Neutrophil (primary cell): ENCODE results near the gene PGM3.

Experiments
- H3K27ac ChIP-seq: fragments of 200-600 bp; sonication (generic); 2 replicates; pipeline ENCODE4 v1.5.1; 2016; ENCODE audit warnings: mild to moderate bottlenecking, moderate library complexity
- H3K27me3 ChIP-seq: fragments of 200-600 bp; sonication (generic); 2 replicates; pipeline ENCODE4 v1.6.0; 2016; ENCODE audit warnings: mild to moderate bottlenecking
- H3K36me3 ChIP-seq: fragments of 200-600 bp; sonication (generic); 2 replicates; pipeline ENCODE4 v1.5.1; 2017
- H3K4me1 ChIP-seq, 2 experiments: fragments of 200-600 bp in 1 of 2; sonication (generic) in 1 of 2; 1 replicate in 1 of 2; 2 replicates in 1 of 2; pipeline versions ENCODE4 v1.5.1 to v1.6.1; 2013 to 2016; ENCODE audit warnings: low read depth in 1 of 2, low read length in 1 of 2, mild to moderate bottlenecking in 1 of 2, moderate library complexity in 1 of 2; ENCODE audit not compliant: control insufficient read depth in 1 of 2, insufficient read depth in 1 of 2
- H3K4me3 ChIP-seq, 2 experiments: fragments of 200-600 bp in 1 of 2; sonication (generic) in 1 of 2; 1 replicate in 1 of 2; 2 replicates in 1 of 2; pipeline ENCODE4 v1.5.1; 2013 to 2016; ENCODE audit warnings: low read depth in 1 of 2, low read length in 1 of 2, mild to moderate bottlenecking in 1 of 2, moderate library complexity in 1 of 2
- H3K9me3 ChIP-seq: fragments of 200-600 bp; sonication (generic); 2 replicates; pipeline ENCODE4 v1.5.1; 2016
- TF ChIP-seq, protein P1 (sequence below): fragments of 200-600 bp; sonication (generic); IDR thresholded peaks from 2 replicates; pipeline ENCODE4 v1.5.1; 2016; ENCODE audit warnings: antibody characterized with exemption

The PGM3 gene, protein sequence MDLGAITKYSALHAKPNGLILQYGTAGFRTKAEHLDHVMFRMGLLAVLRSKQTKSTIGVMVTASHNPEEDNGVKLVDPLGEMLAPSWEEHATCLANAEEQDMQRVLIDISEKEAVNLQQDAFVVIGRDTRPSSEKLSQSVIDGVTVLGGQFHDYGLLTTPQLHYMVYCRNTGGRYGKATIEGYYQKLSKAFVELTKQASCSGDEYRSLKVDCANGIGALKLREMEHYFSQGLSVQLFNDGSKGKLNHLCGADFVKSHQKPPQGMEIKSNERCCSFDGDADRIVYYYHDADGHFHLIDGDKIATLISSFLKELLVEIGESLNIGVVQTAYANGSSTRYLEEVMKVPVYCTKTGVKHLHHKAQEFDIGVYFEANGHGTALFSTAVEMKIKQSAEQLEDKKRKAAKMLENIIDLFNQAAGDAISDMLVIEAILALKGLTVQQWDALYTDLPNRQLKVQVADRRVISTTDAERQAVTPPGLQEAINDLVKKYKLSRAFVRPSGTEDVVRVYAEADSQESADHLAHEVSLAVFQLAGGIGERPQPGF

DNA sequence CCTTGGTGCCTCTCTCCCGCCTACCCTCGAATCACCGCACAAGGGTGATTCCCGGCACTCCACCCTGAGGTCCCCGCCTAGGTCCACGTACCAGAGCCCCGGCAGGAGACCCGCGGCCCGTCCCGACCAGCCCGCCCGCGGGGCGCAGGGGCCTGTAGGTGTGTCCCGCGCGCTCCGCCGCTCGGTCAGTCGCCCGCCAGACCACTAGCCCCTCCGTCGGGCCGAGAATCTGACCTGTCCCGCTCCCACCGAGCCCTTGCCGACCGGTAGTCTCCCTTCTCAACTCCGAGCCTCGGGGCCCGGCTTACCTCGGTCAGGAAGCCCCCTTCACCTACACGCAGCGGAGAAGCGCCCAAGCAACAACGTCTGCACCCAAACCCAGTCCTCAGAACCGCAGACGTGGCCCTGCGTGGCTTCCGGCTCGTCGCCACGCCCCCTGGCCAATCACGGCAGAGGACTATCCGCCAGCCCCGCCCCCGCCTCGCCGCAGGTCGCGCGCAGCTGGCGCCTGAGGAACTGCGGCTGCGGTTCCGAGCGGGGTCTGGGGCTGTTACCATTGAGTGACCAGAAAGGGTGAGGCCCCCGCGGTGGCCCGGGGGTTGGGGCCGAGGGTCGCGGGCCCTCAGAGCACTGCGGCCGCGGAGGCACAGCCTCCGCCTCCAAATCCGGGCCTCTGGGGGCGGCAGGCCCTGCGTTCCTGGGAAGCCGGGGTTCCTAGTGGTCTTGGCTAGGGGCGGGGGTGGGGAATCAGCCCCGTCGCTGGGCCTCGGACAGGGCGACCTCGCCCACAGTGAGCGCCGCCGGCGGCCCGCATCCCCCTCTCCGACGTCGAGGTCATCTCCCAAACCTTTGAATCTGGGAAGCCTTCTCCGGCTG is at the start of gene PGM3, which contains the start of gene RWDD2A:
Gene PGM3, minus strand, starts transcription at position 395 of the 876 bp plus-strand sequence. CDS start 2,253 bp downstream, outside the sequence.
Gene RWDD2A, plus strand, starts transcription at position 487 of the 876 bp plus-strand sequence. CDS start 1,095 bp downstream, outside the sequence.
- TF ChIP-seq, protein P1, sequence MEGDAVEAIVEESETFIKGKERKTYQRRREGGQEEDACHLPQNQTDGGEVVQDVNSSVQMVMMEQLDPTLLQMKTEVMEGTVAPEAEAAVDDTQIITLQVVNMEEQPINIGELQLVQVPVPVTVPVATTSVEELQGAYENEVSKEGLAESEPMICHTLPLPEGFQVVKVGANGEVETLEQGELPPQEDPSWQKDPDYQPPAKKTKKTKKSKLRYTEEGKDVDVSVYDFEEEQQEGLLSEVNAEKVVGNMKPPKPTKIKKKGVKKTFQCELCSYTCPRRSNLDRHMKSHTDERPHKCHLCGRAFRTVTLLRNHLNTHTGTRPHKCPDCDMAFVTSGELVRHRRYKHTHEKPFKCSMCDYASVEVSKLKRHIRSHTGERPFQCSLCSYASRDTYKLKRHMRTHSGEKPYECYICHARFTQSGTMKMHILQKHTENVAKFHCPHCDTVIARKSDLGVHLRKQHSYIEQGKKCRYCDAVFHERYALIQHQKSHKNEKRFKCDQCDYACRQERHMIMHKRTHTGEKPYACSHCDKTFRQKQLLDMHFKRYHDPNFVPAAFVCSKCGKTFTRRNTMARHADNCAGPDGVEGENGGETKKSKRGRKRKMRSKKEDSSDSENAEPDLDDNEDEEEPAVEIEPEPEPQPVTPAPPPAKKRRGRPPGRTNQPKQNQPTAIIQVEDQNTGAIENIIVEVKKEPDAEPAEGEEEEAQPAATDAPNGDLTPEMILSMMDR: peak; percentile 37
- Histone ChIP-seq H3K27ac (peak within 1 kb of the TSS; percentile 45), H3K4me3 (peak within 1 kb of the TSS; percentile 83 to 86), H3K36me3 (no peaks in the 10 kb centered on the region), H3K9me3 (no peaks in the 10 kb centered on the region), H3K4me1 (peaks cover 14 to 17% of the 10 kb centered on the region in 2 experiments), H3K27me3 (peaks cover 30% of the 10 kb centered on the region)

DNA sequence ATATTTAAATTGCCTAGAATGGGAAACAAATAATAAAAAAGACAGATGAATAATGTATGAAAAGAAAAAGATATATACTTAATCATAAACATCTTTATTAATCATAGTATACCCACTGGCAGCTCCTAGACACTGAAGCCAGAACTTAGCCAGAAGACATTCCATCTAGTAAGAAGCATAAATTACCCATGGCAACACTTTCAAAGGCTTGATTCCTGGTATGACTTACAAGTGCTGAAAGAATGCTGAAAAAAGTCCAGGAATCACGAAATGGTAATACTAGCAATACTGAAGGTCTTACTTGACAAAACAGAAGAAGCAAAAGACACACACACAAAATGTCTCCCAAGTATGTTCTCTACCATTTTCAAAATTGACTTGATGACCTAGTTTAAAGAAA is 38.1 kb upstream of the PGM3 start:
- Histone ChIP-seq H3K36me3 (no peaks in the 10 kb centered on the region), H3K9me3 (no peaks in the 10 kb centered on the region), H3K27me3 (peaks cover 38% of the 10 kb centered on the region), H3K4me3 (no peak overlapping the region), H3K4me1 (no peaks in the 10 kb centered on the region), H3K27ac (no peak overlapping the region)
- TF ChIP-seq, protein P1: no peak

DNA sequence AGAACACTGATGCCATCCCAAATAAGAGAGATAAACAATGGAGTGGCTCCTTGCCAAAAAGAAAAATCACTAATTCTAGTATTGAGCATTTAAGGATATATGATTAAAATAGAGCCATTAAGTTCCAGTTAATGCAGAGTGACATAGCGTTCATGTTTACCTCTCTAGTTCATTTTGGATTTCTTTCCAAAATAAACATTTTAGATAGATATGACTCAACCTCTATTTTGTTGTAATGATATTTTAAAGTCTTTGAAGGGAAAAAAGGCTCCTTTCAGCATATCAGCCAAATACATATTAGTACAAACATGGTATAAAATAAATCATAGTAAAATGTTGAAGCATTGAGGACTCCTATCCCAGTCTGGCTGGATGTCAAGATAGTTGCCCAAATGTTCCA is 33.5 kb upstream of the PGM3 start:
- no peaks in the 10 kb centered on the region for H3K36me3 ChIP-seq
- H3K27me3 ChIP-seq: peaks cover 14% of the 10 kb centered on the region
- H3K27ac ChIP-seq: no peak overlapping the region
- H3K4me3 ChIP-seq: no peak overlapping the region
- no peaks in the 10 kb centered on the region for H3K4me1 ChIP-seq
- TF ChIP-seq, protein P1: no peak
- no peaks in the 10 kb centered on the region for H3K9me3 ChIP-seq

DNA sequence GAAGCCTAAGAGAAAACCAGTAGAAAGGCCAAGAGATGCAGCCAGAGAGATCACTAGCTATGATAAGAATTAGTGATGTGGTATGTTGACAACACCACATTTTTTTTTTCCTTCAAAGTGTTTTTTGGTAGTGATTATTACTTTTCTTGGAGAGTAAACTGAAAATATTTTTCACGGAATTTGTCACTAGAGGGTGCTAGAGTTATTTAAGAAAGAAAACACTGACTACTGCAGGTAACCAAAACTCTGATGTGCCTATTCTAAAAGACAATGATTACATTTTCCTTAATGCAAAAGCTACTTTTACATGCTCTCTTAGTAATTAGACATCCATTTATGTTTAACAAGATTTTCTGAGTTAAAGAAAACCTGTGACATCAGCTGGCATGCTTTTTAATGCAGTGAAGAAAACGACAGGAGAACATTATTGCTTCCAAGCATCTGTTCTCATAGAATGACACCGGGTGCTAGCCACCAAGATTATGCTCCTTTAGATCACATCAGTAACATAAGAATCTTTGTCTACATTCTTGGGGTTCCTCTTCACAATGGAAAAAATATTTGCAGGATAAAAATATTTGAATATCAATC is 28.9 kb upstream of the PGM3 start:
- Histone ChIP-seq H3K36me3 (no peaks in the 10 kb centered on the region), H3K27ac (no peak overlapping the region), H3K4me3 (no peak overlapping the region), H3K4me1 (no peaks in the 10 kb centered on the region), H3K9me3 (no peaks in the 10 kb centered on the region), H3K27me3 (no peaks in the 10 kb centered on the region)
- TF ChIP-seq, protein P1: no peak

DNA sequence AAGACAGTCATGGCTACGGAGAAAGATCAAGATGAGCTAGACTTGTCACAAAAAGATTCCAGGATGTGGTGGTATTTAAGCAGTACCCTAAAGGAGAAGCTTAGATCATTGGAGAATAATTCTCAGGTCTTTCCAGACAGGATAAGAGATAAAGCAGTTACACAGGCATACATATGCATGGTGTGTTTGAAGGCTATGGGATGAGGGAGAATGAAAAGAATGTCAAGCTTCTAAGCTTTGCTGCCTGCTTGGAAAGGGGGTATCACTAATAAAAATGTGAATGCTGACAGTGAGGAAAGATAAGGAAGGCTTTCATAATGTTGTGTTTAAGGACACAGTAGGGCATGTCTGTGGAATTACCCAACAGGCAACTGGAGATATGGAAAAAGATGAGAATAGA is 28.2 kb upstream of the PGM3 start:
- Histone ChIP-seq H3K27ac (no peak overlapping the region), H3K36me3 (no peaks in the 10 kb centered on the region), H3K4me3 (no peak overlapping the region), H3K4me1 (no peaks in the 10 kb centered on the region), H3K9me3 (no peaks in the 10 kb centered on the region), H3K27me3 (no peaks in the 10 kb centered on the region)
- TF ChIP-seq, protein P1: no peak
